Fibroblast of the aortic adventitia (primary cell): ENCODE data around the gene COL5A2. TPM values are rescaled to one million over a fixed set of nuclear protein-coding genes. Genes with fewer than 3 reads are reported as not detected.

ENCODE experiments used
- DNase-seq: peaks from one replicate; pipeline ENCODE4 v3.0.0-alpha.2; 2010; ENCODE audit warnings: low read depth
- H3K4me3 ChIP-seq: 2 replicates; pipeline ENCODE4 v1.5.1; 2011; ENCODE audit warnings: low read depth, mild to moderate bottlenecking, control low read depth, low read length, moderate library complexity
- total RNA-seq: library from RNA; depleted of rRNA; stranded (reverse); fragments of >200 nt; gene quantifications from 2 replicates; pipeline ENCODE4 v1.2.3, GENCODE V29; 2012; ENCODE audit warnings: low replicate concordance
- TF ChIP-seq, protein P1 (sequence below): IDR thresholded peaks from 2 replicates; pipeline ENCODE4 v1.5.1; 2011; ENCODE audit warnings: mild to moderate bottlenecking, low read length, control low read depth, inconsistent platforms; ENCODE audit not compliant: insufficient read depth

COL5A2 gene
- total RNA-seq, 1 donor = 133 TPM

DNA sequence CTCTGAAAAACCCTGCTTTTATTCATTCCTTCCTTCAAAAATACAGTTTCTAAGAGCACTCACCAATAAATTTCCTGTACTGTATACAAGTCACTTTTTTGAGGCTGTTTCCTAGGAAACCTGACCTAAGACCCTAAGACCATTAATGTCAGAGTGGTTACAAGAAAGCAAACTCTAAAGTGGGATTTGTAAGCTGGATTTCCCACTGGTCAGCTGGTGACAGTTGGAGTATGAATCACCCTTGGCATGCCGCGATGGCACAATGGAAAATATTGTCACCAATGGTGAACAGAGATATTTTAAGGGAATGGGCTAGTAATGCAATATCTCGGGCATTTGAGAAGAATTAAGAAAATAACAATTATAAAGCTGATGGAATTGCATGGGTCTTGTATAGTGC lies 103.4 kb downstream of the COL5A2 start:
- TF ChIP-seq, protein P1, sequence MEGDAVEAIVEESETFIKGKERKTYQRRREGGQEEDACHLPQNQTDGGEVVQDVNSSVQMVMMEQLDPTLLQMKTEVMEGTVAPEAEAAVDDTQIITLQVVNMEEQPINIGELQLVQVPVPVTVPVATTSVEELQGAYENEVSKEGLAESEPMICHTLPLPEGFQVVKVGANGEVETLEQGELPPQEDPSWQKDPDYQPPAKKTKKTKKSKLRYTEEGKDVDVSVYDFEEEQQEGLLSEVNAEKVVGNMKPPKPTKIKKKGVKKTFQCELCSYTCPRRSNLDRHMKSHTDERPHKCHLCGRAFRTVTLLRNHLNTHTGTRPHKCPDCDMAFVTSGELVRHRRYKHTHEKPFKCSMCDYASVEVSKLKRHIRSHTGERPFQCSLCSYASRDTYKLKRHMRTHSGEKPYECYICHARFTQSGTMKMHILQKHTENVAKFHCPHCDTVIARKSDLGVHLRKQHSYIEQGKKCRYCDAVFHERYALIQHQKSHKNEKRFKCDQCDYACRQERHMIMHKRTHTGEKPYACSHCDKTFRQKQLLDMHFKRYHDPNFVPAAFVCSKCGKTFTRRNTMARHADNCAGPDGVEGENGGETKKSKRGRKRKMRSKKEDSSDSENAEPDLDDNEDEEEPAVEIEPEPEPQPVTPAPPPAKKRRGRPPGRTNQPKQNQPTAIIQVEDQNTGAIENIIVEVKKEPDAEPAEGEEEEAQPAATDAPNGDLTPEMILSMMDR = no peak
- DNase-seq = no peak
- no peak overlapping the region for H3K4me3 ChIP-seq

DNA sequence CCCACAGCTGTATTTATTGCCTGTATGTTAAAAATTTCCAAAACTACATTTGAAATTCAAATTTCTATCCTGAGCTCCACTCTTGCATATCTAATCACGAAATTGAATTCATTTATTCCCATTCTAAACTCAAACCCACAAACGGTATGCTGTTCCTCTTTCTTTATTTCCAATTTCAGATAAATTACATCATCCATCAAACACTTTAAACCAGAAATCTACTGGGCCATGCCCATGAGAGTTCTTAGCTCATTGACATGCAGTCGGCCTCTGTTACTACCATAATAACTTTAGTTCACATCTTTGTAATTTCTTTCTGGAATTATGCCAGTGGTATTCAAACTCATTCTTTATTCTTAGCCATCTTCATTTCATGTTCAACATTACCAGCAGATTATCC lies 105.1 kb downstream of the COL5A2 start:
- TF ChIP-seq, protein P1 = no peak
- no peak overlapping the region for H3K4me3 ChIP-seq
- DNase-seq = no peak

DNA sequence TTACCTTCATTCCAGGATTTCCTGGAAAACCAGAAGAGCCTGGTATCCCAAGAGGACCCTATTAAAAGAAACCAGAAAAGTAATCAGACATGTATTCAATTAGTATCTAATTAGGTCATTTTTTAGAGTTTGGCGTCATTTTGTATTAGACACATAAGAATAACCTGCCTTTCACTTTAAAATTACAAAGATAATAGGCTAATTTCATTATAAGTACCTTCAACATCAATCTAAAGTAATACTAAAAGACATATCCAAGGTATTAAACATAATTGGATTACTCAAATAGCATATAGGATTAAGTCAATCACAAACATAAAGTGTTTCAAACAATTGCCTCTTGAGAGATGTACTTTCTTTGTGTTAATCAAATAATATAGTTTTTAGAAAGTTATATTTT lies 107.5 kb downstream of the COL5A2 start:
- TF ChIP-seq, protein P1 = no peak
- DNase-seq = no peak

DNA sequence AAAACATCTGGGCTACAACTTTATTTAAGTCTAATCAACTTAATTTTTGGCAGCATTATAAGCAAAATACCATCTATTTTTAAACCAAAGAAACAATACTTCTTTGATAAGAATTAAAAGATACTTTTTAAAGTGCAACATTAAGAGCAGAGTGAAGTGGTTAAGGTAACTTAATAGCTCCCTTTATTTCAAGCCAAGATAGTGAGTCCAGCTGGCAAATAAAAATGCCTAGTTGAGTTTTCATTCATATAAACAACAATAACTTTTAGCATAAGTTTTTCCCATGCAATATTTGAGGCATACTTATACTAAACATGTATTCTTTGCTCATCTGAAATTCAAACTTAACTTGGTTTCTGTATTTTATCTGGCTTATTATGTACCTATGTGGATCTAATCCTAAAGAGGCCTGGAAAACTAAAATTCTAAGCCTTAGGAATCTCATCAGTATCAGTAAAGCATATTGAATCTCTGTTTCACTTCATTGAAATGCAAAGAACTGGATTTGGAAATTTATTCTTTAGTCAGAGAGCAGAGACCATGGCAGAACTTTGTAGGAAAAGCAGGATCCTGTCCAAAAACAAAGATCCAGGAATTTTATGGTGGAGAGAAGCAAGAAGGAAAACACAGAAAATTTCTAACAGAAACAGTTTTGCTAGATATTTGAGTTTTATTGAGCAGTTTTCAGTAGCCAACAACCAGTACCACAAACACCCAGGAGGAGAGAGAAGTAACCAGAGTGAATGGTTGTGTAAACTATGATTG lies 109.5 kb downstream of the COL5A2 start:
- TF ChIP-seq, protein P1 = no peak
- DNase-seq = no peak
- H3K4me3 ChIP-seq = no peak overlapping the region

More for the DNA sequence above, 107.5 kb downstream of the COL5A2 start:
- no peak overlapping the region for H3K4me3 ChIP-seq

DNA sequence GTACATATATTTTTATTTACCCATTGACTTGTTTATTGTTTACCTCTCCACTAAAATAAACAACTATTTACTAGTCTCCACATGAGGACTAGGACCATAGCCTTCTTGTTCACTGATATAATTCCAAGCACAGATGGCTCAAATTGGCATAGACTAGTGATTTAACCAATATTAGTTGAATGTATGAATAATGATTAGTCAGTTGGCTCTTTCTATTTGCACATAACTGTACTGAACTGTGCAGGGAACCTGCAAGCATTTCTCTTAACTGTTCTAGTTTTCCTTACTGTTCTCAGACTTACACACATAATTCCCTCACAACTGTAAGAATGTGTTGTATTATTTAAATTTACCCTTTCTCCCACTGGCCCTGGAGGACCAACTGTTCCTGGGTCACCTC lies 113.5 kb downstream of the COL5A2 start:
- DNase-seq = no peak
- no peak overlapping the region for H3K4me3 ChIP-seq
- TF ChIP-seq, protein P1 = no peak

DNA sequence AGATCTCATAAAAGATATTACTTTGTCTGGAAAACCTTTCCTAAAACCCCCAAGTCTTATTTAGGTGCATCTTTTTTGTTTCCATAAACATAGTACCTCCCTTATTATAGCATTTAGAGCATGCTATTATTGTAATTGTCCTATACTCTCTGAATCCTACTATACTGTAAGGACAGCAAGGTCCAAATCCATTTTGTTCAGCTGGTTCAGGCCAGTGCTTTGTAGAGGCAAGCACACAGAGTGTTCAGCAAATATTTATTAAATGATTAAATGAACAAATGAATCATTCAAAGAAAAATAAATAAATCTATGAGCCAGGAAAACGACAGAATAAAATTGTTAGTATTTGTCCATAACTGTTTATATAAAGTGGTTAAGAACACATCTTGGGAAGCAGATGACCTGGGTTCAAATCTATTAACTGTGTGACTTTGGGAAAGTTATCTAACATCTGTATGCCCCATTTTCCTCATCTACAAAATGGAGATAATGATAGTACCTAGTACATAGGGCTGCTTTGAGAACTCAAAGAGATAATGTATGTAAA lies 119.4 kb downstream of the COL5A2 start:
- no peak overlapping the region for H3K4me3 ChIP-seq
- DNase-seq = no peak
- TF ChIP-seq, protein P1 = no peak
